Activated CD8-positive, alpha-beta T cell treated with anti-CD3 and anti-CD28 coated beads for 36 hours (primary cell): Measurements from ENCODE around the gene CYP2U1. TPM values are rescaled to one million over a fixed set of nuclear protein-coding genes. Genes with fewer than 3 reads are reported as not detected.

Experiments used
- ATAC-seq: fragments of 200-7000 bp; cut with Tn5 transposase; one replicate; pipeline ENCODE4 v1.10.0; 2021; ENCODE audit warnings: mild to moderate bottlenecking, moderate library complexity
- CTCF ChIA-PET: fragments of 350-600 bp; sonication (Branson Sonifier 250); formaldehyde crosslinking; loops from one replicate; lab custom pipeline; 2021; ENCODE audit warnings: antibody characterized with exemption; lab: Charles Lee
- POLR2A ChIA-PET: fragments of 350-600 bp; sonication (Branson Sonifier 250); formaldehyde crosslinking; loops from one replicate; lab custom pipeline; 2021; ENCODE audit warnings: antibody characterized with exemption; lab: Charles Lee
- DNase-seq: peaks from one replicate; pipeline ENCODE4 v3.0.0-alpha.2; 2020
- H3K27ac Mint-ChIP-seq: one replicate; pipeline ENCODE4 v1.8.0; 2021; ENCODE audit warnings: mild to moderate bottlenecking, mixed read lengths
- H3K27me3 Mint-ChIP-seq: one replicate; pipeline ENCODE4 v1.8.0; 2021; ENCODE audit warnings: mixed read lengths
- H3K36me3 Mint-ChIP-seq: one replicate; pipeline ENCODE4 v1.8.0; 2021; ENCODE audit warnings: low read depth, mixed read lengths
- H3K4me1 Mint-ChIP-seq: one replicate; pipeline ENCODE4 v1.8.0; 2021; ENCODE audit warnings: low read depth, mixed read lengths
- H3K4me3 Mint-ChIP-seq: one replicate; pipeline ENCODE4 v1.8.0; 2021; ENCODE audit warnings: mild to moderate bottlenecking, moderate library complexity, mixed read lengths
- H3K9me3 Mint-ChIP-seq: one replicate; pipeline ENCODE4 v1.8.0; 2021; ENCODE audit warnings: mixed read lengths
- intact Hi-C: fragments of 100-400 bp; cut with micrococcal nuclease; formaldehyde crosslinking; loops from one replicate; pipeline ENCODE4 v1.10.0; 2022
- total RNA-seq, 2 experiments: library from RNA; stranded (reverse); gene quantifications; one replicate each; pipeline ENCODE4 v1.2.3, GENCODE V29; 2021
- TF ChIP-seq, protein P1 (sequence below): fragments of 200-600 bp; IDR thresholded peaks from one replicate; pipeline ENCODE4 v1.8.0; 2022; ENCODE audit warnings: antibody characterized with exemption, mild to moderate bottlenecking

CYP2U1 gene
- total RNA-seq, 2 experiments from 2014 or later = 2.5 to 3.1 TPM

DNA sequence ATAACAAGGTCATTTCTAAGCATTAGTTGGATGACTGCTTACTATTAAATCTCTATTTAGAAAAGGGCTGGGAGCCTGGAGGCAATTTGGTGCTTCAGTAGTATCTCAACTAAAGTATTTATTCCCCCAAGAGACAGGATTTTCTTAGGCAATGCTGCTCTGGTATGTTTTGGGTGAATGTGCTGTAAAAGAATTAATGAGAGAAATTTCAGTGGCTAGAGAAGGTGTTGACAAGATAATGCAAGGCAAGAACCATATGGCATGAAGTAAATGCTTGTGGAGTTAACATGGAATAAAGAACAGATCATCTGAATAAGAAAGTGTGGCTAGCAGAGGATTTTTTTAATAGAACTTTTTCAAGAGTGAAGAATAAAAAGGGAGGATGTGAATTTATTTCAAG is 3.9 kb downstream of the CYP2U1 start:
- H3K27ac Mint-ChIP-seq = no peak overlapping the region
- no peaks in the 10 kb centered on the region for H3K9me3 Mint-ChIP-seq
- ChIA-PET CTCF (no interaction called here), POLR2A (no interaction called here)
- TF ChIP-seq, protein P1, sequence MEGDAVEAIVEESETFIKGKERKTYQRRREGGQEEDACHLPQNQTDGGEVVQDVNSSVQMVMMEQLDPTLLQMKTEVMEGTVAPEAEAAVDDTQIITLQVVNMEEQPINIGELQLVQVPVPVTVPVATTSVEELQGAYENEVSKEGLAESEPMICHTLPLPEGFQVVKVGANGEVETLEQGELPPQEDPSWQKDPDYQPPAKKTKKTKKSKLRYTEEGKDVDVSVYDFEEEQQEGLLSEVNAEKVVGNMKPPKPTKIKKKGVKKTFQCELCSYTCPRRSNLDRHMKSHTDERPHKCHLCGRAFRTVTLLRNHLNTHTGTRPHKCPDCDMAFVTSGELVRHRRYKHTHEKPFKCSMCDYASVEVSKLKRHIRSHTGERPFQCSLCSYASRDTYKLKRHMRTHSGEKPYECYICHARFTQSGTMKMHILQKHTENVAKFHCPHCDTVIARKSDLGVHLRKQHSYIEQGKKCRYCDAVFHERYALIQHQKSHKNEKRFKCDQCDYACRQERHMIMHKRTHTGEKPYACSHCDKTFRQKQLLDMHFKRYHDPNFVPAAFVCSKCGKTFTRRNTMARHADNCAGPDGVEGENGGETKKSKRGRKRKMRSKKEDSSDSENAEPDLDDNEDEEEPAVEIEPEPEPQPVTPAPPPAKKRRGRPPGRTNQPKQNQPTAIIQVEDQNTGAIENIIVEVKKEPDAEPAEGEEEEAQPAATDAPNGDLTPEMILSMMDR = no peak
- DNase-seq (no peak), ATAC-seq (no peak)
- H3K4me3 Mint-ChIP-seq = no peak overlapping the region
- no peaks in the 10 kb centered on the region for H3K27me3 Mint-ChIP-seq
- intact Hi-C loops = no loop called here
- peaks cover 30% of the 10 kb centered on the region for H3K4me1 Mint-ChIP-seq
- H3K36me3 Mint-ChIP-seq = peaks cover 4% of the 10 kb centered on the region

DNA sequence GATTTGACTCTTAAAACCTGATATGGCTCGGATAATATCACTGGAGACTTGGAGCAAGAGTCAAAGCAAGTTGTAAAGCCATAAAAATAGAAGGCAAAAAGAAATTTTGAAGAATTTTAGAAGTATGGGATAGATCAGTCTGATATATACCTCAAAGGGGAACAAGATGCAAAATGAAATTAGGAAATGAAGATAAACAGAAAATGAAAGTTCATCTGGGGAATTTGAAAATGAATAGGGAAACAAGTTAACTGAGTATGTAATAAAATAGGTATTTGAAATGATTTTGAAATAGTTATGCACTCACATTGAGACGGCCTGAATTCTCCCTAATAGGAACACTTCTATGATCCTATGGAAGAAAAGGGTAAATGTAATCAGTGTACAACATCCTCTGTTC is 5.7 kb downstream of the CYP2U1 start:
- no peaks in the 10 kb centered on the region for H3K27me3 Mint-ChIP-seq
- no peak overlapping the region for H3K27ac Mint-ChIP-seq
- POLR2A ChIA-PET = no interaction called here
- DNase-seq = no peak
- peaks cover 23% of the 10 kb centered on the region for H3K4me1 Mint-ChIP-seq
- no peak for ATAC-seq
- H3K36me3 Mint-ChIP-seq = peaks cover 4% of the 10 kb centered on the region
- CTCF ChIA-PET = no interaction called here
- intact Hi-C loops = no loop called here
- no peak overlapping the region for H3K4me3 Mint-ChIP-seq
- H3K9me3 Mint-ChIP-seq = no peaks in the 10 kb centered on the region
- TF ChIP-seq, protein P1 = no peak

DNA sequence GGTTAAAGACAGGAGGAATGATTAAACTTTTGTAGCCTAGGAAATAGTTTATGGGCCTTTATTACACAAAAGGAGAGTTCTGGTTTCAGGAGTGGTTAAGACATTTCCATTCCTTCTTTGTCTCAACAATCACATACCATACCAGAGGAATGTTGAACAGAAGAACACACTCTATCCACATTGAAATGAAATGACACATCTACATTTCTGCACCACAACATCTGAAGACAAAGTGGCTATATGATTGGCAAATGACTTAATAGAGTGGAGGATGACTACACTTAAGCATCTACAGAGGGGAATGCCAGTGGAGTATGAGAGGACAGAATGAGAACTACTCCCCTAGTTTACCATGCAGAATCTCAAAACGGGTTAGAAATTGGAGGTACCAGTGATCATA is 8.0 kb downstream of the CYP2U1 start:
- Mint-ChIP-seq H3K4me3 (no peak overlapping the region), H3K27ac (no peak overlapping the region), H3K36me3 (peaks cover 8% of the 10 kb centered on the region), H3K27me3 (no peaks in the 10 kb centered on the region), H3K9me3 (no peaks in the 10 kb centered on the region), H3K4me1 (peaks cover 11% of the 10 kb centered on the region)
- DNase-seq (no peak), ATAC-seq (peak; percentile 37)
- ChIA-PET POLR2A (no interaction called here), CTCF (no interaction called here)
- intact Hi-C loops = no loop called here
- TF ChIP-seq, protein P1 = no peak

DNA sequence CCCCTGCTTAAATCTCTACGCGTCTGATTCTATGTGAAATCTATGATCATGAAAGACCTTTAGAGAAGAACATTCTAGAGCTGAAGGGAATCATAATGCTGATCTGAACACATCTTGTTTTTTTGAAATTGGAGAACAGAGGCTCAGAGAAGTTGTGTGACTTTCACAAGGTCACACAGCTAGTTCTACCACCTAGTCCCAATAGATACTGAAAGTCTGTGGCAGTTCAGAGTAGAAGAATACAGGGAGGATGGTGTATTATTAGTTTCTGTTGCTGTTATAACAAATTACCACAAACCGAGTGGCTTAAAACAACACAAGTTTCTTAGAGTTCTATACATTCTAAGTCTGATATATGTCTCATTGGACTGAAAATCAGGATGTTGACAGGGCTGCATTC is 14.5 kb downstream of the CYP2U1 start:
- H3K36me3 Mint-ChIP-seq = peaks cover 16% of the 10 kb centered on the region
- POLR2A ChIA-PET = no interaction called here
- H3K4me1 Mint-ChIP-seq = no peaks in the 10 kb centered on the region
- no peaks in the 10 kb centered on the region for H3K9me3 Mint-ChIP-seq
- no peak overlapping the region for H3K27ac Mint-ChIP-seq
- no peak for ATAC-seq
- intact Hi-C loops = no loop called here
- H3K27me3 Mint-ChIP-seq = no peaks in the 10 kb centered on the region
- no peak for DNase-seq
- CTCF ChIA-PET = no interaction called here
- H3K4me3 Mint-ChIP-seq = no peak overlapping the region
- TF ChIP-seq, protein P1 = no peak

- CTCF ChIA-PET = no interaction called here
- H3K4me3 Mint-ChIP-seq = no peak overlapping the region
- no peak overlapping the region for H3K27ac Mint-ChIP-seq
- H3K4me1 Mint-ChIP-seq = no peaks in the 10 kb centered on the region
- H3K36me3 Mint-ChIP-seq = peaks cover 11% of the 10 kb centered on the region
- DNase-seq = no peak
- no peaks in the 10 kb centered on the region for H3K27me3 Mint-ChIP-seq
- intact Hi-C loops = no loop called here
- peaks cover 5% of the 10 kb centered on the region for H3K9me3 Mint-ChIP-seq
- TF ChIP-seq, protein P1 = no peak
- no peak for ATAC-seq
- POLR2A ChIA-PET = no interaction called here
Measured at GRCh38 chr4:107950746-107951540, 19.6 kb downstream of the CYP2U1 start.
